GM13976 (cell line): Measurements from ENCODE around the gene CCDC117.
"Not testable (repeated sequence)": the region's sequence is repeated elsewhere in the genome, so short reads cannot be mapped to it uniquely, and the experiment has no call there.

ENCODE experiments used
- DNase-seq: peaks from one replicate; pipeline ENCODE4 v3.0.0; 2012; ENCODE audit warnings: low spot score
- CTCF ChIP-seq: IDR thresholded peaks from 2 replicates; pipeline ENCODE4 v1.5.1; 2012; ENCODE audit warnings: borderline replicate concordance, mild to moderate bottlenecking; ENCODE audit not compliant: insufficient read depth; ENCODE audit errors: extremely low read depth, missing control alignments, control extremely low read depth
- in situ Hi-C: fragments of 300-500 bp; cut with MboI; formaldehyde crosslinking; loops from one replicate; pipeline ENCODE4 v1.12.0; 2022; ENCODE audit warnings: low sequenced_read_pairs, mixed read lengths, inconsistent platforms; ENCODE audit not compliant: unreplicated experiment

CCDC117 gene

GRCh38 chr22:28819253-28820096 is 47.0 kb downstream of the CCDC117 start:
- peak; percentile 39 for DNase-seq
- TF ChIP-seq CTCF = no peak
- in situ Hi-C loops = loop anchor here (25.0 kb wide), 1 partner anchor 932 kb away; no protein-coding TSS in a partner anchor

- in situ Hi-C loops = loop anchor here (25.0 kb wide), 1 partner anchor 934 kb away; no protein-coding TSS in a partner anchor
- no peak for DNase-seq
These were observed 48.4 kb downstream of the CCDC117 start for GRCh38 chr22:28820885-28821284.

GRCh38 chr22:28821452-28821851 is 49.0 kb downstream of the CCDC117 start:
- no peak for DNase-seq
- in situ Hi-C loops = loop anchor here (25.0 kb wide), 1 partner anchor 934 kb away; no protein-coding TSS in a partner anchor
- no peak for TF ChIP-seq CTCF

More at GRCh38 chr22:28820885-28821284, 48.4 kb downstream of the CCDC117 start:
- TF ChIP-seq CTCF = no peak

GRCh38 chr22:28822930-28823551 is 50.5 kb downstream of the CCDC117 start:
- TF ChIP-seq CTCF = no peak
- DNase-seq = no peak
- in situ Hi-C loops = loop anchor here (25.0 kb wide), 1 partner anchor 936 kb away; no protein-coding TSS in a partner anchor

- in situ Hi-C loops = loop anchor here (25.0 kb wide), 1 partner anchor 937 kb away; no protein-coding TSS in a partner anchor
- not testable (repeated sequence) for DNase-seq
These were observed 52.0 kb downstream of the CCDC117 start for GRCh38 chr22:28824455-28824854.

- not testable (repeated sequence) for DNase-seq
- in situ Hi-C loops = loop anchor here (5.0 to 25.0 kb wide), 2 partner anchors 224 to 789 kb away; no protein-coding TSS in a partner anchor
These were observed 53.9 kb downstream of the CCDC117 start for GRCh38 chr22:28826430-28826829.

GRCh38 chr22:28826921-28827320 is 54.4 kb downstream of the CCDC117 start:
- DNase-seq = no peak
- TF ChIP-seq CTCF = no peak
- in situ Hi-C loops = loop anchor here (5.0 to 25.0 kb wide), 2 partner anchors 225 to 790 kb away; no protein-coding TSS in a partner anchor
